ENCODE results near the gene ZDHHC3.
"Not testable (repeated sequence)": the region's sequence is repeated elsewhere in the genome, so short reads cannot be mapped to it uniquely, and the experiment has no call there.

ZDHHC3 gene

DNA sequence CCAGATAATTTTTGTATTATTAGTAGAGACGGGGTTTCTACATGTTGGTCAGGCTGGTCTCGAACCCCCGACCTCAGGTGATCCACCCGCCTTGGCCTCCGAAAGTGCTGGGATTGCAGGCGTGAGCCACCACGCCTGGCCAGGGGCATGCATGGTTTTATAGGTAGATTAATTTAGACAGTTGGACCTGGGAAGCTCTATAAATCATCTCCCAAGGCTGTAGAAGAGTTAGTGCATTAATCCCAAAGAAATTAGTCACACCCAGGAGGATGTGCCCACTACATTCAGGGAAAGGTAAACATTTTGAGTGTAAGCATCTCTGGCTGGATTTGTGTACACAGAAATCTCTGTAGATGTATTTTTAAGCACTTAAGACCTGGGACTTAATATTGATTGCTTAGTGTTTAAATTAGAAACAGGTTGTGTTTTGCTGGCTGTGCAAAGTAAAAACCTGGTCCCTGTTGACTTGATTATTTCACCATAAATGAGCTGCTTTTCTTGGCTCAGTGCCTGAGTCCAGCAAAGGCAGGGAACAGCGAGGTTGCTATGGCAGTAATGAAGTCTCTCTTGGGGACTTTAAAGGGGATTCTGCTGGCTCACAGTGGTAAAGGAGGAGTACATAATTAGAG, 19.3 kb upstream of the ZDHHC3 start:
- DNase-seq (ENCODE audit: low spot score), result peak; percentile 54

DNA sequence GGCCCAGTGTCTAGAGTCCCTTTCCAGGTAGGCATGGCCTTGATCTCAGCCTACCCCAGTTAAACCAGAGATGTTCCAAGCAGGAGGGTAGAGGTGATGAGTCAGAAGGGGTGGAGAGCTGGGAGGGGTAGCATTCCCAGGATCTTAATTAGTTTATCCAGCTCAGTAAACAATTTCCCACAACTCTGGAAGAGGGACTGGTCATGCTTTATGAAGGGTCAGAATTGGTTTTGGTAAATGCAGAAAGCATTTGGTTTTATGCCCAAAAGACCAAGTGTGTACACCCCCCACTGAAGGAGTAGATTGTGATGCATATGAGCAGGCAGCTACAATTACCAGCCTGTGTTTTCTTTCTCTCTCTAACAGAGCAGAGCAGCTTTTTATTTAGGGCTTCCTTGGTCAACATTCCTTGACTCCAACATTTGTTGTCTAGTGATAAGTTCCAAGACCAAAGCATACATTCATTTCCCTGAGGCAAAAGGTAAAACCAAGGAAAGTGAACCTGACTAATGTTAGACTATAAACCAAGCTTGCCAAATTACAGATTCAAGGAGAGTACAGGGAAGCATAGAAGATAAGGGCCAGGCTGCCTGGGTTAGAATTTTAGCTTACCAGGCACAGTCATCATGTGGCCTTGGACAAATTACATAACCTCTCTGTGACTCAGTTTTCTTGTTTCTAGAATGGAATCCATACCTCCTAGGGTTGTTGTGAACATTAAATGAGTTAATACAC, 17.7 kb upstream of the ZDHHC3 start:
- DNase-seq (ENCODE audit: low spot score), result peak; percentile 59

DNA sequence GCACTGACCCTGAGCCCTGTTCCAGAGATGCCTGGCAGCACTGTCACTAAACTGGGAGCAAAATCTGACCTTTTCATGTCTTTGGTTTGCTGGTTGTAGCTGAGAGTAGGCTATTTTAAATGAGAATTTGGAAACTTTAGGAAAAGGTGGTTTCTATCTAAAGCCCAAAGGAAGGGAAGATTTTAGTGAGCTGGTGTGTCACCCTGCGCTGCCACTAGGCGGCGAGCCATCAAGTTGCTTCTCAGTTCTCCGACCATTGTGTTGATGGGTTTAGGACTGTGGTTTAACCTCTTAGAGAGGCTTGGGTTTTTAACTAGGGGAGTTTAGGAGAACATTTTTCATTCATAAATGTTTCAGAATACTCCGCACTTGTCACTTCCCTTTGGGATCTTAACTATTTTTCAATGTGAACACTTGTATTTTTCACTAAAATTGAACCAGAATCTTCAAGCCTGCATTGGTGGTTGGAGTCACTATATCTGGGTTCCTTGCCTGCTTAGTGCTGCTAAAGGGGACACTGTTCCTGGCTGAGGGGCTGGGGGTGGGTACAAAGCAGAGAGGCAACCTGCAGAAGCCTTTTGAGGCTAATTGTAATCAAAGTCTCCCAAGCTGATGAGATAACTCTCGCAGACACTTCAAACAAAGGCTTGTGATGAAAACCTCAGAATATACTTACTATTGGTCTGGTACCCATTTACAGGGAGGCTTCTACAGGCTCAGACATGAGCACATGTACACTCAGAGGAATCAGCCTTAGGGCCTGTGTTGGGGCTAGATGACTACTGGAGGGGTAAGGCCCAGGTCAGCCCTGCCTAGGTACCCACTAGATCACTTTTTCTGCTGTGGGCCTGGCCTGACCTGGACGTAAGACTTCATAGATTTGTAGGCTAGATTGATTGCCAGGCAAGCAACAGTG, 16.8 kb upstream of the ZDHHC3 start:
- DNase-seq (ENCODE audit: low spot score), result no peak

DNA sequence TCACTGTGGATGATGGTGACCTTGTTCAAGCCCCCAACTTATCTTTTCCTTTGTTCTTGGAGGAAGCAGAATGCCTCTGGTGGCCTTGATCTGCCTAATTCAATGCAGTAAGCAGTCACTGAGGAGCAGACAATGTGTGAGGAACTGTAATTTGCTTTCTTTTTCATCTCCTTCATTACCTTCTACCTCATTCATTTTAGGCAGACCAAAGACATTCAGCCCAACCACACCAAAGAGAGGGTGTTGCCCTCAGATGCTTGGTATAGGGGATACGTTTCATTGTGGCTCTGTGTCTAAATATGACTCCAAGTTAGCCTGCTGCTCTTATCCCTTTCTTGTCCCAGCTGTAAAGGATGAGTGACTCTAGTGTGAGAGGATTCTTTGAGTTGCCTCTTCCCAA, 15.4 kb upstream of the ZDHHC3 start:
- no peak for DNase-seq (ENCODE audit: low spot score)

DNA sequence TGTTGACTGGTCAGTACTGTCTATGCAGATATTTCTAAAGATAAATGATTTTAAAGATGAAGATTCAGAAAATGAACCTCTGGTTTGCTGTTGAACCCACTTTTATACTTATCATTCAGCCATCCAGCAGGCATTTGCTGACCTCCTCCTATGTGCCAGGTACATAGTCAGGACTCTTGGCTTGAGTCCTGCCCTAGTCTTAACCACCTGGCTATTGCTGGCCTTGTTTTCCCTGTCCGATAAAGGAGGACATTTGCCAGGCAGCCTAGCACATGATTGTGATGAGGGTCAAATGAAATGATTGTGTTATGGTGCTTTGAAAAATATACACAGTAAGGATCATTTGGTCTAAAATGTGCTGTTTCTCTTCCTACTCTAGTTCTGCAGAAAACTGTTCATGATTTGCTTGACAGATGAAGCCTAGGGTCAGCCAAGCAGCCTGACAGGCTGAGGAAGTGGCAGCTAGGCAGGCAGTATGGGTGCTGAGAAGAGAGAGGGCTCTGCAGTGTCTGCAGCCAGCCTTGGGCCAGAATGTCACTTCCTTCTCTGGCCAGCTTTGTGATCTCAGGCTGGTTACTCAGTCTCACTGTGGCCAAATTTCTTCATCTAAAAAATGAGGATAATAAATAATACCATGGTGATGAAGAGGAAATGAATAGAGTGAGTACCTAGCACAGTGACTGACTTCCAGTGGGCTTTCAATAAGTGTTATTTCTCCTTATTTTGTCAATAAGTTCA, 13.8 kb upstream of the ZDHHC3 start:
- DNase-seq (ENCODE audit: low spot score), result no peak

DNA sequence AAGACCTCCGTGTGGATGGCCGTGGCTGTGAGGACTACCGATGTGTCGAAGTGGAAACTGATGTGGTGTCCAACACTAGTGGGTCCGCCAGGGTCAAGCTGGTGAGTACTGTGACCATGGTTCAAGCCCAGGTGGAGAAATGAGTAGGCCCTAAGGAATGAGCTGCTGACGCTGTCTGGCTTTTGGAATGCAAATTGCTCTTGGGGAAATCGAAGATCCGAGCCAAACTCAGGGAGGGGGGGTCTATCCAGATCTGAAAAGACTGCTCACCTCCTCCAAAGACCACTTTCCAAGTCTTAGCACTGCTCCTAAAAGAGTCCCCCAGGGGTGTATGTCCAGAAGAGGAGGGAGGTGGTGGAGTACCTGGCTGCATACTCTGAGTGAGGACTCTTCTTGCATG, 13.2 kb upstream of the ZDHHC3 start:
- no peak for DNase-seq (ENCODE audit: low spot score)

DNA sequence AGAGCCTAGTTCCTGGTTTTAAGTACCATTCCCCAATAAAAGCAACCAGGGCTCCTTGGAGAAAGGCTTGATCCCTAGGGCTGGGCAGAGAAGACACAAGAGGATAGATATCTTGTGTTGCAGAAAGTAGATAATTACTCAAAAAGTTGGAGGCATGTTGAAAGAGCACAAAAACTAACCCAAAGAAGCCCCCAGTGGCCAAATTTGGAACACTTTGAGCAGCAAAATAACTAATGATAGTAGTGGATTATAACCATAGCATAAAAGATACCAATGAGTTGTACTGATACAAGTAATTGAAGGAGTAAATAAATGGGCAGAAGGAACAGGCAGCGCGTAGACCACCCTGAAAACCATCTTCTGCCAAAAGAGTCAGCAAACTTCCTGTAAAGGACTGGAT, 12.1 kb upstream of the ZDHHC3 start:
- no peak for DNase-seq (ENCODE audit: low spot score)

DNA sequence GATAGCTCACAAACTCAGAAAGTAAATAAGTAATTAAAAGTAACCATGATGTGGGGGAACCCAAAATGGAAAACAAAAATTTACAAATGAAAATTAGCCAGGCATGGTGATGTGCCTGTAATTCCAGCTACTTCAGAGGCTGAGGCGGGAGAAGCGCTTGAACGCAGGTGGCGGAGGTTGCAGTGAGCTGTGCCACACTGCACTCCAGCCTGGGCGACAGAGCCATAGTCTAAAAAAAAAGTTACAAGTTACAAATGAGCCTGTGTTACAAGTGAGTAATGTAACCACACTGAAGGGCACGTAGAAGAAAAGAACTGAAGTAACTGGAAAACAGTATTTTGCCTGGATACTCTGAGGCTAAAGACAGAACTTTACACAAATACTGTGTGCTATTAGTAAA, 11.4 kb upstream of the ZDHHC3 start:
- DNase-seq (ENCODE audit: low spot score), result no peak

DNA sequence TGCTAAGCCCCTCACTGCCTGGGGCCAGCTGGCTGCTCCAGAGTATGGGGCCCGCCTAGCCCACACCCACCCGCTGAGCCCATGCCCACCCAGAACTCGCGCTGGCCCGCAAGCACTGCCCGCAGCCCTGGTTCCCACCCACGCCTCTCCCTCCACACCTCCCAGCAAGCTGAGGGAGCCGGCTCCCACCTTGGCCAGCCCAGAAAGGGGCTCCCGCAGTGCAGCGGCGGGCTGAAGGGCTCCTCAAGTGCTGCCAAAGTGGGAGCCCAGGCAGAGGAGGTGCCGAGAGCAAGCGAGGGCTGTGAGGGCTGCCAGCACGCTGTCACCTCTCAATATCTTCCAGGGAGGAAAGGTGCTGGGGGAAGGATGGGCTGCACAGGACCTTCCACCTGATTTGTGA, 10.4 kb upstream of the ZDHHC3 start:
- not testable (repeated sequence) for DNase-seq (ENCODE audit: low spot score)

DNA sequence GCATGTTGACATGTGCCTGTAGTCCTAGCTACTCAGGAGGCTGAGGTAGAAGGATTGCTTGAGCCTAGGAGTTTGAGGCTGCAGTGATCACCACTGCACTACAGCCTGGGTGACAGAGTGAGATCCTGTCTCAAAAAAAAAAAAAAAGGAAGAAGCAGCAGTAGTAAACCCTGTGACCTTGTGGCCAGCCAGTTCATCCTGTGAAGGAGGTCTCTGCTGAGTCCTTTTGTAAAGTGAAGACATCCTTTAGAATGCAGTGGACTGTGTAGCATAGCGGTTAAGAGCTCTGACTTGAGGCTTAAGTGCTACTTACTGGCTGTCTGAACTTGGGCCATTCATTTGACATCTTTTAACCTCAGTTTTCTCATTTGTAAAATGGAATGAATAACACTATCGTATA, 8.4 kb upstream of the ZDHHC3 start:
- no peak for DNase-seq (ENCODE audit: low spot score)

DNA sequence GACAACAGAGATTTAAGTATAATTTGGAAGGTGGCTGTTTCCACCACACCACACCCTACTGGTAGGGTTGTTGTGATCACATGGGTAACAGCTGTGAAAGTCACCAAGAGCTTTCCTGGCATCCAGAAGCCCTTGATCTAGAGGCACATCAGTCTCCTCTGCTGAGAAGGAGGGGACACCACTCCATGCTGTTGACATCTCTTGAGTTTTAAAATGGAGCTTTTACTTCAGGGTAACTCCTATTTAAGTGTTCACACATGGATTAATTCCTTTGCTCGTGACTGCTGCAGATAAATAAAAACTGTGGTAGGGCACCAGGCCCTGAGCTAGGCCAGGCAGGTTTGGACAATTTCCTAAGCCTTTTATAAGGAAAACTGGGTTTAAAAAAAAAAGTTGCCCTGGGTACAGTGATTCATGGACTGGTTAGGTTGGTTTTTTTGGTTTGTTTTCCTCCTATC, 7.5 kb upstream of the ZDHHC3 start:
- DNase-seq (ENCODE audit: low spot score), result no peak

DNA sequence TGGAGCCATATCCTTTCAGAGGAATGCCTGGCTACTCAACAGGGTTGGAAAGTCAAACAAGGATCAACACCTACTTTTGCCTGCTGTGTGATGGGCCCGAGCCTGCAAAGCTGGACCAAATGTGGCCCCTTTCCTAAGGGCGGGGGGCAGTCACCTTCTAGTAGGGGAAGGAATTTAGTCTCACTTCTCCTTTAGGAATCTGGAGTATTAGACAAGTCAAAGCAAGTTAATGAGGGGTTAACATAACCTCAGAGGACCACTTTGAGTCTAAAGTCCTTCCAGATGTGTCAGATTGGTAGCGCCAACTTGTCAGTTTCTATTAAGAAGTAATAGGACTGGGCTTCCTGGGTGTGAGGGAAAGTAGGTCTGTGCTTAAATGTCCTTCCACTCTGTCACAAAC, 6.8 kb upstream of the ZDHHC3 start:
- no peak for DNase-seq (ENCODE audit: low spot score)

DNA sequence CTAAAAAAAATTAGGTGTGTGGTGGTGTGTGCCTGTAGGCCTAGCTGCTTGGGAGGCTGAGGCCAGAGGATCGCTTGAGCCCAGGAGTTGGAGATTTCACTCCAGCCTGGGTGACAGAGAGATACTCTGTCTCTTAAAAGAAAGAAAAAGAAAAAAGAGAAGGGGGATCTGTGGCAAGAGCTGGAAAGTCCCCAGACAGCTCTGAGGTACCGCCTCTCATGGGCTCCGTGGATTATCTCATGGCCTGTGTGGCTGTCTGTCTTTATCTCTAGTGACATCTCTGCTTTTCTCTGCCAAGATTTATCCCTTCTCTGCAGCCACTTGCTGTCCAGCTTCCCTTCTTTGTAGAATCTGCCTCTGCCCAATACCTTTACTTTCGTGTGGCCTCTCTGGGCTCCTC, 5.8 kb upstream of the ZDHHC3 start:
- DNase-seq (ENCODE audit: low spot score), result no peak

DNA sequence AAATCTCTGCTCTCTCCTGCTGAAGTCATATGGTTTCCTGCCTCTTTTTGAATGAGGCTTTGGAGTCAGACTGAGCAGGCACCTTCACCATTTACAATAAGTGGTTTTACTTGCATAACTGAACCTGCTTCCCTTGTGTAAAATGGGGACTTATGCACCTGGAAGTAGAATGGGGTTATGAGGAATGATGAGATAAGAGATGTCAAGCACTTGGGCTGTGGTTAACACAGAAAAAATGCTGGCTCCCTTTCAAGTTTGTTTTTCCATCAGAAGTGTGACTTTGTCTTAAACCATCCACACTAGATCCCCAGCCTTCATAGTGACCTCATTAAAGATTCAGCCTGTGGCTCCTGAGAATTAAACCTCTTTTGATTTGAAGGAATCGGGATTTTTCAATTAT, 5.2 kb upstream of the ZDHHC3 start:
- DNase-seq (ENCODE audit: low spot score), result no peak

DNA sequence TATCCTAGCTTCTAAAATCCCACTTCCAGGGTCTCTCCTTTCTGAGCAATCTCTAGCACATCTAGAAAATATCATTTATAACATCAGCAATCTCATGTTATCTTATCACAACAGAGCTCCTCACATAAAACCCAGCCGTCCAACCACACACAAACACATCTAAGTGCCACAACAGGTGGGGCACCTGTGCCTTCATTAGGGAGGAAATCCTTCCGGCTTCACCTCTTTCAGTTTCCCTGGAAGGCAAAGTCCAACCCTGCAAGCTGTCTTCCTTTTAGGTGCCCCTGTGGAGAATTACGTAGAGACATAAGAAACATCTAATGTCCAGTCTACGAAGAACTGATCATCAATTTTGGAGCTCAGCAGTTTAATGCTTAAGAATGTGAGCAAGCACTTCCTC, 1.6 kb downstream of the ZDHHC3 start:
- DNase-seq (ENCODE audit: low spot score), result no peak

DNA sequence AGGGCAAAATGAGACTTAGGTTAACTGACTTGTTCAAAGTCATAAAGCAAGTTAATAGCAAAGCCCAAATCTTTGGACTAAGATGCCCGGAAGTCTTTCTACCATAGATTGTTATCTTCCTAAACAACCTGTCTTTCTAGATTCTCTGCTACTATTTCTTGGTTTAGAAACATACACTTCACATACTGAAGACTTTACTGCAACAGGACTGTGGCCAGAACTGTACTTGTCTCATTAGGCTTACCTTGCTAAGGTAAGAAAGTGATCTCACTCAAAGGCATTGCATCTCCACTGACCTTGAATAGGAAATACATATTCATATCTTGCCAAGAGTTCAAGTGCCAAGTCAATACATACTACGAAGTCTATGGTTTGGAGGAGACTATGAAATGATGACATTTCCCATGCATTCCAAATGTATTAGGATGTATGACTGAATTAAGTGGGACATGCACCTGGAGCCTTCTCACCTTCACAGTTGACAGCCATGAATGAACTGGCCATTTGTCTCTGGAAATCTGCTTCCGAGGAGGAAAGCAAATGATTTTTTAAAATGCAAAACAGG, 5.0 kb downstream of the ZDHHC3 start:
- DNase-seq (ENCODE audit: low spot score), result no peak

DNA sequence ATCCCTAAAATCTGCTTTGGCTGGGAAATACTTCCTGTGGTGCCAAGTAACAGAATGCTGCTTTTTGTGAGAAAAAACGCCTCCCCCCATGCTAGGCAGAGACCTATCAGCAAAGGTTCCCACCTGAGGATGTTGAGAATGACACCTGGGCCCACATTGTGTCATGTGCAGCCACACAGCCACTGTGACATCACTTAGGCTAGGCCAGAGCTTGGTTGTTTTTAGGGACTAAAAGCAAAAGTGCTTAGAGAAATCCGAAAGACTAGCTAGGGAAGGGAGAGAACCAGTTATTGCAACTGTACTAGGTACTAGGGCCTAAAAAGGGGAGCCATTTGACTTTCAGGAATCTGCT, 6.2 kb downstream of the ZDHHC3 start:
- no peak for DNase-seq (ENCODE audit: low spot score)

DNA sequence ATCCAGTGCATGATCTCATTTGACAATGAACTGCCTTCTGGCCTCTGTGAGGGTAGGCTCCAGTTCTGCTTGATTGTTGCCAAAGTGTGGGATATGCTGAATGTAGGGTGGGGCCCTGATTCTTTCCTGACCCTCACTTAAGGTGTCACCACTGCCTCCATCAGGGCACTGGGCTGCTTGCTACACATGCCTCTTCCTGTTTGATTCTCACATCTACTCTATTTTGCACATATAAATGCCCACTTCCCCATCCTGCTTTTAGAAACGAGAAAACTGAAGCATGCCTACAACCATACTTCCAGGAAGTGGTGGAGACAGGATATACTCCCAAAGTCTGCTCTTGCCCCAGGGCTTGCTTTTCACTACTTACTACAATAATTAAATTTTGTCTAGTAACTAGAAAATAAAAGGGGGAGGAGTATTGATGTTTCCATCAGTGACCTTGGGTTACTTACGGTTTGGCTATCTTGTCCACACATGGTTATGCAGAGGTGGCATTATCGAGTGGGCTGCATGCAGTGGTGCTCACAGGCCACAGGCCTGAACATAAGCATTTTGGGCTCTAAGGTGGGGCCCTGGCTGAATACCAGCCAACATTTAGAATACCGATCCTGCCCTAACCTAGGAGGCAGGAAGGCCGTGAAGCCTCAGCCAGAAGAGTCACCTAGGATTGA, 6.7 kb downstream of the ZDHHC3 start:
- DNase-seq (ENCODE audit: low spot score), result no peak

DNA sequence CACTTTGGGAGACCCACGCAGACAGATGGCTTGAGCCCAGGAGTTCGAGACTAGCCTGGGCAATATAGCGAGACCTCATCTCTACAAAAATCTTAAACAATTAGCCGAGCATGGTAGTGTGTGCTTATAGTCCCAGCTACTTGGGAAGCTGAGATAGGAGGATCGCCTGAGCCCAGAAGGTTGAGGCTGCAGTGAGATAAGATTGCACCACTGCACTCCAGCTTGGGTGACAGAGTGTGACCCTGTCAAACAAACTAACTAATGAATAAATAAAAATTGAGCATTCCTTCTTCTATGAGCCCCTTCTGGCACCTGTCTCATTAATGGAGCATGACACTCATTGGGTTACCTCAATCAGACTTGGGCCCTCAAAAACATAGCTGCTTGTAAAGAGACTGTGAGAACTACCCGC, 7.5 kb downstream of the ZDHHC3 start:
- no peak for DNase-seq (ENCODE audit: low spot score)

DNA sequence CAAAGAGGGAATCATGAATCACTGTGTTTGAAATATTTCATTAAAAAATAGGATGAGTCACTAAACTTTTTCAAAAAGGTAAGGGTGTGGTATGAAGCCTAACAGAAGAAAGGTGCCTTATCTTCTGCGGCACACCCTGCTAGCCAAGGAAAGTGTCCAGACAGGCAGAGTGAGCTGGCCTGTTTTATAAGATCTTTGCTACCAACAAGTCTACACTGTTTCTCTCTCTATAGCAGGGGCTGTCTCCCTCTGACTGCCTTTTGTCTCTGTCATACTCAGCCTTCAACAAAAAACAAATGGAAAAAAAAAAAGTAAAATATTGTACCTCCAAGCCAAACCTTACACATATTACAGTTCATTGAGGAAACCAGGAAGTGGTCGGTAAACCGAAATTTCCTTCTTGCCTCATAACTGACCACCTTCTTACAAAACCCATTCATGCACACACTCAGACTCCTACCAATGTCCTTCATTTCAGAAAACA, 9.1 kb downstream of the ZDHHC3 start:
- no peak for DNase-seq (ENCODE audit: low spot score)

DNA sequence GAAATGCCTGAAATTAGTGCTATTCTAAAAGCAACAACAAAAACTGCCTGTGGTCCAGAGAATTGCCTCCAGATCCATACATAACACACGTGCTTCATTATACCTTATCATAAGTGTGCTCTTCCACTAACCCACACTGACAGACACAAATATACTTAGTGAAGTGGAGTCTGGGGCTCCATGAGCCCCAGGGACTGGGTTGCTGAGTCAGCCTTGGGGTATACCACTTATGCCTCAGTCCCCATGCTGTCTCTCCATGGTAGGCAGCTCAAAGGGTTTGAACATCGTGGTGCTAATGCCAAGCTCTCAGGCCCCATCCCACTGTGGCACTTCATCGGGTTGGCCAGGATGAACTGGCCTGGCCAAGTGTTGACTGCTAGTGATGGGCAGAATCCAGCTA, 10.8 kb downstream of the ZDHHC3 start:
- DNase-seq (ENCODE audit: low spot score), result no peak

Data from hepatic stellate cell (primary cell).